Mucosa of descending colon (tissue), 3 donors: ENCODE data around the gene PPP3CA. TPM values are rescaled to one million over a fixed set of nuclear protein-coding genes. Genes with fewer than 3 reads are reported as not detected.

ENCODE experiments used
- ATAC-seq: fragments of 200-7000 bp; cut with Tn5 transposase; one replicate; pipeline ENCODE4 v1.9.1; 2020; ENCODE audit warnings: mild to moderate bottlenecking, moderate library complexity
- DNase-seq, 3 donors: peaks; one replicate each; pipeline ENCODE4 v3.0.0-alpha.2; 2020
- H3K36me3 ChIP-seq: fragments of 200-600 bp; one replicate; pipeline ENCODE4 v1.8.0; 2021; ENCODE audit warnings: low read depth, mild to moderate bottlenecking
- H3K4me1 ChIP-seq: fragments of 200-600 bp; one replicate; pipeline ENCODE4 v1.8.0; 2021; ENCODE audit warnings: low read depth, mild to moderate bottlenecking
- H3K4me3 ChIP-seq: fragments of 200-600 bp; one replicate; pipeline ENCODE4 v1.8.0; 2021; ENCODE audit warnings: mild to moderate bottlenecking
- H3K9me3 ChIP-seq: fragments of 200-600 bp; one replicate; pipeline ENCODE4 v1.8.0; 2021; ENCODE audit warnings: mild to moderate bottlenecking
- CTCF ChIP-seq: fragments of 200-600 bp; IDR thresholded peaks from one replicate; pipeline ENCODE4 v1.8.0; 2022; ENCODE audit warnings: antibody characterized with exemption, mild to moderate bottlenecking
- intact Hi-C, 2 donors: fragments of 100-400 bp; cut with DNase I in 1 of 2; cut with micrococcal nuclease in 1 of 2; formaldehyde crosslinking; loops; one replicate each; pipeline versions ENCODE4 v1.11.0 to v1.11.1; 2022; cut with DNase I, micrococcal nuclease
- total RNA-seq, 3 donors: library from RNA; stranded (reverse); fragmentation: NEBNext Ultra II Directional in 2 of 3; extraction: Animal tissue kit (Norgen Biotek cat#: 25700) in 2 of 3; gene quantifications; one replicate each; pipeline versions ENCODE4 v1.2.1 to v1.2.4, GENCODE V29; 2021 to 2023
- donor health status: DM: no; HTN: no; CAD: no; lungs with moderate emphysema.
- donor health status: DM: no; HTN: no; CAD: no.
- donor health status: DM: no; HTN: yes; CAD: no.

The PPP3CA gene
- total RNA-seq, 3 donors from 2014 or later: 38.3 to 47.6 (median 40.4) TPM

- ATAC-seq: no peak
- intact Hi-C loops: no loop called here
- H3K36me3 ChIP-seq: no peaks in the 10 kb centered on the region
- peaks cover 12% of the 10 kb centered on the region for H3K4me1 ChIP-seq
- H3K9me3 ChIP-seq: no peaks in the 10 kb centered on the region
- H3K4me3 ChIP-seq: no peak overlapping the region
- no peak for DNase-seq
- TF ChIP-seq CTCF: no peak
These were observed 156.6 kb downstream of the PPP3CA start for GRCh38 chr4:101190751-101191150.

GRCh38 chr4:101188906-101189305 is 158.4 kb downstream of the PPP3CA start:
- ATAC-seq (no peak), DNase-seq (no peak)
- Histone ChIP-seq H3K4me3 (no peak overlapping the region), H3K36me3 (no peaks in the 10 kb centered on the region), H3K4me1 (peaks cover 18% of the 10 kb centered on the region), H3K9me3 (no peaks in the 10 kb centered on the region)
- TF ChIP-seq CTCF: no peak
- intact Hi-C loops: no loop called here

- no peak for DNase-seq
- Histone ChIP-seq H3K4me3 (no peak overlapping the region), H3K4me1 (peaks cover 22% of the 10 kb centered on the region), H3K9me3 (no peaks in the 10 kb centered on the region), H3K36me3 (no peaks in the 10 kb centered on the region)
- ATAC-seq: no peak
- TF ChIP-seq CTCF: no peak
- intact Hi-C loops: no loop called here
These were observed 159.5 kb downstream of the PPP3CA start for GRCh38 chr4:101187841-101188240.

GRCh38 chr4:101186567-101187184 is 160.7 kb downstream of the PPP3CA start:
- no peak for ATAC-seq
- no peak for TF ChIP-seq CTCF
- H3K36me3 ChIP-seq: no peaks in the 10 kb centered on the region
- H3K9me3 ChIP-seq: no peaks in the 10 kb centered on the region
- peaks cover 12% of the 10 kb centered on the region for H3K4me1 ChIP-seq
- DNase-seq: no peak
- intact Hi-C loops: no loop called here
- H3K4me3 ChIP-seq: no peak overlapping the region

- DNase-seq (peak in 2 of 3 donors; percentile 51 to 63), ATAC-seq (peak; percentile 96)
- H3K36me3 ChIP-seq: no peaks in the 10 kb centered on the region
- H3K4me1 ChIP-seq: peaks cover 11% of the 10 kb centered on the region
- H3K9me3 ChIP-seq: no peaks in the 10 kb centered on the region
- intact Hi-C loops: loop anchor here in 1 of 2 donors (5.0 kb wide), 1 partner anchor 163 kb away; the partner anchor contains the start of gene PPP3CA
- H3K4me3 ChIP-seq: no peak overlapping the region
- TF ChIP-seq CTCF: no peak
These were observed 162.7 kb downstream of the PPP3CA start for GRCh38 chr4:101184668-101185067.
